Dermis blood vessel endothelial cell (primary cell): ENCODE measurements around the gene TTLL13. TPM values are rescaled to one million over a fixed set of nuclear protein-coding genes. Genes with fewer than 3 reads are reported as not detected.

Experiments used
- DNase-seq: peaks from one replicate; pipeline ENCODE4 v3.0.0; 2010
- total RNA-seq: library from RNA; depleted of rRNA; stranded (reverse); fragments of >200 nt; gene quantifications from 2 replicates; pipeline ENCODE4 v1.2.3, GENCODE V29; 2014

The TTLL13 gene
- total RNA-seq, 1 donor from 2014 or later = 0.17 TPM

DNA sequence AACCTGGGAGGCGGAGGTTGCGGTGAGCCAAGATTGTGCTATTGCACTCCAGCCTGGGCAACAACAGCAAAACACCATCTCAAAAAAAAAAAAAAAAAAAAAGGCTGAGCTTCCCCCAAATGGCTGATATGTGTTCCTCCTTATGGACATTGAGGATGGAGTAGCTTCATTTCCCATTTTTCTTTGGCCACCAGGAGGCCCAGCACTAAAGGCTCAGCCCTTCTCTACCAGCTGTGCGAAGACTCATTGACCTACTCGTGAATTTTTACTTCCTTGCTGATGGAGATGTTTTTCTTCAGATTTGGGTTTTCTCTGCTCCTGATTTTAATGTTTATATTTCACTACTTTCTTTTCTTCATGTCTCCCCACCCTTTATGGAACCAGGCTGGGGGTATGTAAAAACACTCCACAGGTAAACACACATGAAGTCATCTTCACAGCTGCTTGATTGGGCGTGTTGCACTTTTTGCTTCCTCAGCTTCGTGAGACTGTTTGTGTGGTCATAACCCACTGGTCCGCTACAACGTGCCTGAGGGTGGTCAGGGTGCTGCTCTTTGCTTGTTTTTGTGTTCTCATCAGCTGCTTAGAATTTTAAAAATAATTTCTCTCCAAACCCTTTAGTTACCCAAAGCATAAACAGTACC, 34.7 kb upstream of the TTLL13 start:
- DNase-seq = peak; percentile 31

DNA sequence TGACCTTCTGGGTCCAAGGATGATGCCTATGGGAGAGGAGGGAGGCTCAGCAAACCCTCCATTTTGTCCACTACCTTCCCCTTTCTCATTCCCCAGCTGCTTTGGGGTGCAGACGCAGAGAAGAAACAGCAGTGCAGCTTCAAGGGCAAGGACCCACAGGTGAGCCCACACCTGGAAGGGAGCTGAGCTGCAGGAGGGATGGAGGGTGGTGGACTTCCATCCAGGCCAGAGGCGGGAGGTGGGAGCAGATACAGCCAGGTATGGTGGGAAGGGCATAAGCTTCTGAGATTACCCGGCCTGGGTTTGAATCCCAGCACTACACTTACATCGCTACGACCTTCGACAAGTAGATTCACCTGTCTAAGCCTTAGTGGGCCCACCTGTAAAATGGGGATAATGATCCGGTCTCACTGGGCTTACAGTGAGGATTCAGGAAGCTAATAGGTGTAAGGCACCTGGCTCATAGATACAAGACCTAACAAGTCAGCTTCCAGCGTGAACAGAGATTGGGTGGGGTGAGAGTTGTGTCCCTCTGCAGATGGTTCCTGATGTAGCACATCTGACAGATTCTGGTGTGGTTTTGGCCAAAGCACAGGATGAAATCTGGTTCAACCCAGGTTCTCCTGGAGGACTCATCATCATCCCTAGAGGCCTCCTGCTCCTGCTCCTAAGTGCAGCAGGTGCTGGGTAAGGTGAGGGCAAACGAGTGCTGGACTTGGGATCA, 31.5 kb upstream of the TTLL13 start:
- no peak for DNase-seq

DNA sequence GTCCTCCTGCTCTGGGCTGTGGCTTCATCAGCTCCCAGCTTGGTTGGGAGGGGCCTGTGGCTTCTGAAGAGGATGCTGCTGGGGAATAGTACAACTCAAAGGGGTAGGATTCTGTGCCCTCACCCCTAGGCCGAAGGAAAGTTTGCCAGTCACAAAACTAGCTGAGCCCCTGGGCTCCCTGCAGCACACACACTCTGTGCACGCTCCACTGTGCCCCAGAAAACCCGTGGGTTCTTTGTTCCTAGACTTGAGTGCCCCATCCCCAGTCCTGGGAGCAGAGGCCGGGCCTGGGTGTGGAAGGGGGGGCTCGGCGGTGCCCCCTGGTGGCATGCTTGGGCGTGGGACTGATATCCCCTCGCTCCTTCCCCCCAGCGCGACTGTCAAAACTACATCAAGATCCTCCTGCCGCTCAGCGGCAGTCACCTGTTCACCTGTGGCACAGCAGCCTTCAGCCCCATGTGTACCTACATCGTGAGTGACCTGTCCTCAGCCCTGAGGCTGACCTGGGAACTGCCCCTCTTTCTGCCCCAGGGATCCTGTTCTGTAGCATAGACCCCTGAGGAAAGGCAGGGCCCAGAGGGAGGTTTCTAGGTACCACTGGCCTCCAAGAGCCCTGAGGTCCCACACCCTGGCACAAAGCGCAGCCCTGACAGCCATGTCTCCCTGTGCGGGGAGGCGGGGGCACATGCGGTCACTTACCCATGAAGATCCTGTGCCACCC, 29.8 kb upstream of the TTLL13 start:
- peak; percentile 62 for DNase-seq

DNA sequence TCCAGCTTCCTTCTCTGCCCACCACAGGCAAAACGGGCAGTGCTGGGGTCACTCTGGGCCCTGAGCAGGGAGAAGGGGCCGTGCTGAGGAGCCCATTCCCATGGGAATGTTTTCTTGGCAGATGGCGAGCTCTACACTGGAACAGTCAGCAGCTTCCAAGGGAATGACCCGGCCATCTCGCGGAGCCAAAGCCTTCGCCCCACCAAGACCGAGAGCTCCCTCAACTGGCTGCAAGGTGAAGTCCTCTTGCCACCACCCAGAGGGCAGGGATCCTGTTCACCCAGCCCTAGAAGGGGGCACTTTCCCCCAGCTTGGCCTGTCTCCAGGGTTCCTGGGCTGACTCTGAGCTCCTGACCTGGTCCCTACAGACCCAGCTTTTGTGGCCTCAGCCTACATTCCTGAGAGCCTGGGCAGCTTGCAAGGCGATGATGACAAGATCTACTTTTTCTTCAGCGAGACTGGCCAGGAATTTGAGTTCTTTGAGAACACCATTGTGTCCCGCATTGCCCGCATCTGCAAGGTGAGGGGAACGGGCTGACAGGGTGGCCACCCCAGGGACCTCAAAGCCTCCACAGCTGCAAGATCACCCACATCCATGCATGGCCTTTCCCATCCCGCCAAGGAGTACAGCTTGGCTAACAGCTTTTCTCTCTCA, 28.0 kb upstream of the TTLL13 start:
- DNase-seq = peak; percentile 91

DNA sequence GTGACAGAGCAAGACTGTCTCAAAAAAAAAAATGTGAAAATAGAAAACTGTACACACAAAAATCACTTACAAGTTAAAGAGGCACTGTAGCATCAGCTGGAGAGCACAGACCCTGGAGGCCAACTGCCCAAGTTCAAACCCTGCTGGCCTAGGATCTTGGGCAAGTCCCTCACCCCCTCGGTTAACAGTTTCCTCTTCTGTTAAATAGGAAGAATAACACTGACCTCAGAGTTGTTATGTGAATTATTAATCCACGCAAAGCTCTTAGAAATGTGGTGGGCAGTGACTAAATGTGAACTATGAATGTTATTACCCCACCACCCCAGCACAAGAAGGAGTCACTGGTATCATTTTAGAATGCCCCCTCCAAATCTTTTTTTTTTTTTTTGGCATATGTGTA, 26.8 kb upstream of the TTLL13 start:
- no peak for DNase-seq

DNA sequence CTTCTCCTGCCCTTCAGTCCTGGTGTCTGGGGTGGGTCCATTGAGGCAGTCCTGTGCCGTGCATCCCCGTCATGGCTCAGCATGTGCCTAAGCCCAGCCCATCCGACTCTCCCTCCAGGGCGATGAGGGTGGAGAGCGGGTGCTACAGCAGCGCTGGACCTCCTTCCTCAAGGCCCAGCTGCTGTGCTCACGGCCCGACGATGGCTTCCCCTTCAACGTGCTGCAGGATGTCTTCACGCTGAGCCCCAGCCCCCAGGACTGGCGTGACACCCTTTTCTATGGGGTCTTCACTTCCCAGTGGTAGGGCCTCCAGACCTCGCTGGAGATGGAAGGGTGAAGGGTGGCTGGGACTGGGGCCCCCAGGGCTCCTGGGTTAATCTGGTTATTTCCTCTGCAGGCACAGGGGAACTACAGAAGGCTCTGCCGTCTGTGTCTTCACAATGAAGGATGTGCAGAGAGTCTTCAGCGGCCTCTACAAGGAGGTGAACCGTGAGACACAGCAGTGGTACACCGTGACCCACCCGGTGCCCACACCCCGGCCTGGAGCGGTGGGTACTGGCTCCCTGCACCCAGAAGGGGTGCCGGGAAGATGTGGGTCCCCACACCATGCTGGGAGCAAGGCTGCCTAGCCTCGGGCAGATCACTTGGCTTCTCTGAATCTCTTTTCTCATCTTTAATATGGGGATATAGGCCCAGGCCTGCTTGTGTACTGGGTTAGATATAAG, 25.8 kb upstream of the TTLL13 start:
- no peak for DNase-seq

DNA sequence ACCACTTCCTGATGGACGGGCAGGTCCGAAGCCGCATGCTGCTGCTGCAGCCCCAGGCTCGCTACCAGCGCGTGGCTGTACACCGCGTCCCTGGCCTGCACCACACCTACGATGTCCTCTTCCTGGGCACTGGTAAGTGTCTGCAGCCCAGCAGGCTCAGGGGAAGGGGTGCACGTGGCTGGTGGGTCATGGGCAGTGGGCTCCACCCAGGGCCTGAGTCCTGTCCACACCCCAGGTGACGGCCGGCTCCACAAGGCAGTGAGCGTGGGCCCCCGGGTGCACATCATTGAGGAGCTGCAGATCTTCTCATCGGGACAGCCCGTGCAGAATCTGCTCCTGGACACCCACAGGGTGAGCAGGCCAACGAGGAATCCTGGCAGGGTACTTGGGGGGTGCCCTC, 24.3 kb upstream of the TTLL13 start:
- no peak for DNase-seq

DNA sequence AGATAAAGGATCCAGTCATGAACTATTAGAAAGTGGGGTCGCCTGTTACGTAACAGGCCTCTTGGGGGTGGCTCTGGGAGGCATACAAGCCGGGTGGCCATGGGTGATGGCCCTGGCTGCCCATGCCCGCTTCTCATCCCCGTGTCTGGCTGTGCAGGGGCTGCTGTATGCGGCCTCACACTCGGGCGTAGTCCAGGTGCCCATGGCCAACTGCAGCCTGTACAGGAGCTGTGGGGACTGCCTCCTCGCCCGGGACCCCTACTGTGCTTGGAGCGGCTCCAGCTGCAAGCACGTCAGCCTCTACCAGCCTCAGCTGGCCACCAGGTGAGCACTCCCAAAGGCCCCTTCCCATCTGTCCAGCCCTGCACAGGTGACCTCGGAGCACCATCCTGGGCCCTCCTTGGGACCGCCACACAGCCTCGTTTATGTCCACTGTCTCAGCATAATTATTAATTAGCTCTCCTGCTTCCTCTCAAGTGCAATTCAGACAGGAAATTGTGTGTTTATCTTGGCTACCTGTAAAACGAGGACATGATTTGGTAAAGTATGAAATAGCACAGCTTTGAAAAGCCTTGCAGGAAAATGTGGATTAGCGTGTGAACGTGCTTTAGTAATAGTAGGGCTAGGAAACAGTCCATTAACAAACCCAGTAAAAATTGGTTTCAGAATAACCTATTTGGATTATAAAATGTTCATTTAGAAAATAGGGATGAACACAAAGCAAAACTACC, 23.7 kb upstream of the TTLL13 start:
- DNase-seq = no peak

DNA sequence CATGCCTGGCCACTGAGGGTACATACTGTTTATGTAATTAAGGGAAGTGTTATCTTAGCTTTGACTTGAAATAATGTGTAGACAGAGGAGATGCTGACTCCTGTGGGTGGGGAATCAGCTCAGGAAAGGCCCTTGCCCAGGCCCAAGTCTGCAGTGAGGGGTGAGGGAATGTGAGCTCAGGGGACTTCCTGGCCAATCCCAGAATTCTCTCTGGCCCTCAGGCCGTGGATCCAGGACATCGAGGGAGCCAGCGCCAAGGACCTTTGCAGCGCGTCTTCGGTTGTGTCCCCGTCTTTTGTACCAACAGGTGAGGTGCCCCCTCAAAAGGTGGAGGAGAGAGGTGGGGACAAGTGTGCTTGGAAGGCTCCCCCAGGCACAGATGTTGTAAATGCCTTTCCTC, 22.0 kb upstream of the TTLL13 start:
- no peak for DNase-seq

DNA sequence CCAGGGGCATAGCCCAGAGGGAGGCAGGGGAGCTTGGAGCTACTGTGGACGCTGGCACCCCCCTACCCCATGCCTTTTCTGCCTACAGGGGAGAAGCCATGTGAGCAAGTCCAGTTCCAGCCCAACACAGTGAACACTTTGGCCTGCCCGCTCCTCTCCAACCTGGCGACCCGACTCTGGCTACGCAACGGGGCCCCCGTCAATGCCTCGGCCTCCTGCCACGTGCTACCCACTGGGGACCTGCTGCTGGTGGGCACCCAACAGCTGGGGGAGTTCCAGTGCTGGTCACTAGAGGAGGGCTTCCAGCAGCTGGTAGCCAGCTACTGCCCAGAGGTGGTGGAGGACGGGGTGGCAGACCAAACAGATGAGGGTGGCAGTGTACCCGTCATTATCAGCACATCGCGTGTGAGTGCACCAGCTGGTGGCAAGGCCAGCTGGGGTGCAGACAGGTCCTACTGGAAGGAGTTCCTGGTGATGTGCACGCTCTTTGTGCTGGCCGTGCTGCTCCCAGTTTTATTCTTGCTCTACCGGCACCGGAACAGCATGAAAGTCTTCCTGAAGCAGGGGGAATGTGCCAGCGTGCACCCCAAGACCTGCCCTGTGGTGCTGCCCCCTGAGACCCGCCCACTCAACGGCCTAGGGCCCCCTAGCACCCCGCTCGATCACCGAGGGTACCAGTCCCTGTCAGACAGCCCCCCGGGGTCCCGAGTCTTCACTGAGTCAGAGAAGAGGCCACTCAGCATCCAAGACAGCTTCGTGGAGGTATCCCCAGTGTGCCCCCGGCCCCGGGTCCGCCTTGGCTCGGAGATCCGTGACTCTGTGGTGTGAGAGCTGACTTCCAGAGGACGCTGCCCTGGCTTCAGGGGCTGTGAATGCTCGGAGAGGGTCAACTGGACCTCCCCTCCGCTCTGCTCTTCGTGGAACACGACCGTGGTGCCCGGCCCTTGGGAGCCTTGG, 21.3 kb upstream of the TTLL13 start:
- no peak for DNase-seq

DNA sequence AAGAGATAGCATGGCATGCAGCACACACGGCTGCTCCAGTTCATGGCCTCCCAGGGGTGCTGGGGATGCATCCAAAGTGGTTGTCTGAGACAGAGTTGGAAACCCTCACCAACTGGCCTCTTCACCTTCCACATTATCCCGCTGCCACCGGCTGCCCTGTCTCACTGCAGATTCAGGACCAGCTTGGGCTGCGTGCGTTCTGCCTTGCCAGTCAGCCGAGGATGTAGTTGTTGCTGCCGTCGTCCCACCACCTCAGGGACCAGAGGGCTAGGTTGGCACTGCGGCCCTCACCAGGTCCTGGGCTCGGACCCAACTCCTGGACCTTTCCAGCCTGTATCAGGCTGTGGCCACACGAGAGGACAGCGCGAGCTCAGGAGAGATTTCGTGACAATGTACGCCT, 20.4 kb upstream of the TTLL13 start:
- DNase-seq = no peak

DNA sequence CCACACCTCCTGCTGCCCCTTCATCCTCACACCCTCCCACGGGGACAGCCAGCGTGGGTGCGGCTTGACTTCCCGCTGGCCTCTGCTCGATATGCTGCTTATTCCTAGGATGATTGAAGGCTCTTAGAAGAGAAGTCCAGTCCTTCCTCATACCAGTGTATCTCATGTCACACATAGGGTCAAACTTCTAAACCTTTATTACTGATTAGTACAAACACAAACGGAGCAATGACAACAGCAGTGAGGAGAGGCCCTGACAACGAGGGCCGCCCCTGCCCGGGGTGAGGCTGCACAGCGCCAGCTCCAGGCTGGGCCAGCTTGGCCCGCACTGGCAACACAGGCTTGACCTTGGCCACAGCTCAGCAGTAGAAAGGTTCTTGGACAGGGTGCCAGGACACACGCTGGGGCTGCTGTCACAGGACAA, 19.3 kb upstream of the TTLL13 start:
- no peak for DNase-seq

DNA sequence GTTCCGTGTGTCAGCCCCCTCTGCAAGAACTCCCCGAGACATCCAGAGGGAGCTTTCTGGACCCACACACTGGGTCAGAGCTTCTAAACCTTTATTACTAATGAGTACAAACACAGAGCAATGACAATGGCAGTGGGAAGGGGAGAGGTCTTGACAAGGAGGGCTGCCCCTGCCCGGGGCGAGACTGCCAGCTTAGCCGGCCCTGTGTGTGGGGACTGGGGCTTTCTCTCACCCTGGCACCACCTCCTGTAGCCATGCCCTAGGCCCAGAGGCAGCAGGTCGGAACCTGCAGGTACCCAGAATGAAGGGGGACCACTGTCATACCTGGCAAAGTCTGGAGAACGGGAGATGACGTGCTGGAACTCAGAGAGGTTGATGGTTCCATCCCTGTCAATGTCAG, 18.7 kb upstream of the TTLL13 start:
- DNase-seq = no peak

DNA sequence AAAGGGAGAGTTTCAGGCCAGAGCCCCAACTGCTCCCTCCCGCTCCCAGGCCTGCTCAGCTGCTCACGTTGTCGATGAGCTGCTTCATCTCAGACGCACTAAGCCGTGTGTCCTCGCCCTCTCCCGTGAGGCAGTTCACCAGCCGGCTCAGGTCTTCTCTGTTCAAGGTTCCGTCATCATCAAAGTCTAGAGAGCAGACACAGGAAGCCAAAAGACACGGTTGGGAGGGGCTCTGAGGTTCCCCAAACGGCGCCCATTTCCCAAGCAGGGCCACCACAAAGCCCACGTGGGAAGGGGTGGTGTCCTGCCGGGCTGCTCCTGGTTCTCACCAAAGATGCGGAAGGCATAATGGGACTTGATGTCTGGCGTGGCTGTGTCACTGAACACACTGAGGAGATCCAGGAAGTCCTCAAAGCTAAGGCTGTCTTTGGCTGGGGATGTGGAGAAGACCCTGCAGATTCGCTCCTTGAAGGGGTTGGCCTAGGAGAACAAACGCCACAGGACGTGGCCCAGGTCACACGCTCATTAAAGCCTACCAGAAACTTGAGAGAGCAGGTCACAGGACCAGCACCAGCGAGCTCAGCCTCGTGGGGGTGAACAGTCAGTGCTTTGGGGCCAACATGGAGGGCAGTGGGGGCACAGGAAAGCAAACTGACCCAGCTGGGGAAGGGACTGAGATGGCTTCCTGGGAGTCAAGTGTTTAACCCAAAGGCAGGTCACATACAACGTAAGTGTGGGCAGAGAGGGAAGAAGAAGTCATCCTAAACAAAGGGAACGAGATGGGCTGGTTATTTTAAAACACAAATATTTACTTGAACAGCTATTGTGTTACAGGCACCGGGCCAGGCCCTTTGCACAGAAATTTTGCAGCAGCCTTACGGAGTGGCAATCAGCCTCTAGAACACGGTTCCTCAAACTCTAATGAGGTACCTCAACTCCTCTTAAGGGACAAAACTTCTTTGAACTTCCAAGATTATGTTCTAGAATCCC, 18.0 kb upstream of the TTLL13 start:
- no peak for DNase-seq

DNA sequence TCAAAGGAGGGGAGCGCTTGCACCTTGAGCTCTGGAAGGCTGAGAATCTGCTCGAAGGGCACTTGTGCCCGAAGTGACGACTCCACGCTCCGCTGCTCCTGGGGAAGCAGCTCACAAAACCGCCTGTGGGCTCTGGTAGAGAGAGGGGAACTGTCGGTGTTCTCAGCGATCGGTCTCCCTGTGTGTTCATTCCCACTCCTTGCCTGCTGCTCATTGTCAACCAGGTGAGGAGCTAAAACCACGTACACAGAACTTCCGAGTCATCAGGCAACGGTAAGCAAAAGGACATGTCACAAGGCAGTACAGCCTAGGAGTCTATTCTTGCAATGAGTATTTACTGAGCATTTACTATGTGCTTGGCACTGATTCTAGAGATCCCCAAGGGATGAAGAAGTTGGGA, 17.2 kb upstream of the TTLL13 start:
- no peak for DNase-seq

DNA sequence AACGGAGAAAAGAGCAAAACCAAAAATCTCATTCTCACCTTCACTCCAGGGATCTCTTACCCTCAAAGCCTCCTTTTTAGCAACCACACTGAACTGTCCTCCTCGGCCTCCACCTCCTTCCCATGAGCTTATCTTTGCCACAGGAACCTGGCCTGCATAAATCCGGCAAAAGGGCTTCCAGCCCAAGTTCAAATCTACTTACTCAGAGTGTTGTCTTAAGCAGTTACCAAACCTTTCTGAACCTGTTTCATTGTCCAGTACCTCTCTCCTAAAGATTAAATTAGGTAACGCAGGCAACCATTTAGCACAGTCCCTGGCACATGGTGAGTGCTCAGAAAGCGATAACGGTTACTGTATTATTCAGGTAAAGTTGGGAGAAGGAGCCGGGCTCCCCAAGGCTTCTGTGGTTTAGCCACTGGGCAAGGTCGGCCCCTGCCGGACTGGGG, 16.4 kb upstream of the TTLL13 start:
- no peak for DNase-seq

DNA sequence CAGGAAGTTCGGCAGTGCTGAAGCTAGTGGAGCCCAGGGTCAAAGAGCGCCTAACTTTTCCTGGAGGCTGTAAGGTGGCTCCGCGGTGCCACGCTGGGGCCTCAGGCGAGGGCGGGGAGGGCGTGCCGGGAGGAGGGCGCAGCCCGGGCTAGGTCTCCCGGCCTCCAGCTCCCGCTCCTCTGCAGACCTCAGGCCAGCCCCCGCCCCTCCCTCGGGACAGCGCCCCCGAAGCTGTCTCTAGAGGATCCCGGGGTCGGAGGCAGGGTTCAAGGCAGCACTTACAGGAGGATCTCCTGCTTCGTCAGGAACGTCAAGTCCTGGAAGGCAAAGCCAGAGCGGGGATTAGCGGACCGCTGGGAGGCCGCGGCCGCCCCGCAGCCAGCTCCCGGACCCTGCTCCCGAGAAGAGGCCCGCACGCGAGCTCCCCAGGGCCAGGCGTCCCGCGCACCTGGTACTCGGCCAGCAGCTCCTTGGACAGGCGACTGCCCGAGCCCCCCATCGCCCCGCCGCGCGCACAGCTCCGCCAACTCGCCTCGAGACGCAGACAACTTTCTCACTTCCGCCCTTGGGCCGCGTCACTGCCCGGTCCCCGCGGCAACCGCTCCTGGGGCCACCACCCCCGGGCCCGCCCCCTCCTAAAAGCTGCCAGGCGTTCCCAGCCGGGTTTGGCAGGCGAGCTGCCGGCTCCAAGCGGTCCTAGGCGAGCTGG, 15.8 kb upstream of the TTLL13 start, which contains the start of gene CIB1:
Gene CIB1, minus strand, starts transcription at position 555 of the 709 bp plus-strand sequence. Its CDS starts 56 bp downstream, at position 499.
- DNase-seq = peak; percentile 97
